H1 (cell line): ENCODE measurements around the gene CACNA1C. TPM values are rescaled to one million over a fixed set of nuclear protein-coding genes. Genes with fewer than 3 reads are reported as not detected.

Experiments used
- CTCF ChIA-PET: fragments of 300-600 bp; sonication (Branson Sonifier 250); formaldehyde crosslinking; loops from one replicate; lab custom pipeline; 2021; ENCODE audit not compliant: partially characterized antibody; lab: Charles Lee
- POLR2A ChIA-PET: fragments of 300-600 bp; sonication (Branson Sonifier 250); formaldehyde crosslinking; loops from one replicate; lab custom pipeline; 2021; ENCODE audit warnings: inconsistent platforms; ENCODE audit not compliant: partially characterized antibody; lab: Charles Lee
- DNase-seq, 2 experiments: peaks; one replicate each; pipeline versions ENCODE4 v3.0.0 to v3.0.0-alpha.2; 2010 to 2022; ENCODE audit warnings: low spot score in 2 of 2, low read depth in 1 of 2, mixed read lengths in 1 of 2
- FAIRE-seq: peaks from 2 replicates; lab custom pipeline; 2011; peaks lifted over from hg19 to GRCh38; lab: Jason Lieb, UNC
- H2AFZ ChIP-seq: 2 replicates; pipeline ENCODE4 v1.8.1; 2012; ENCODE audit warnings: low read length, inconsistent platforms
- H2AK5ac ChIP-seq: 2 replicates; pipeline ENCODE4 v1.6.1; 2013; ENCODE audit warnings: low read depth, low read length
- H2BK120ac ChIP-seq: replicated peaks from 2 replicates; pipeline ENCODE3; 2013; ENCODE audit warnings: low read depth, low read length, inconsistent platforms
- H2BK12ac ChIP-seq: 2 replicates; pipeline ENCODE4 v1.6.1; 2013; ENCODE audit warnings: low read depth, low read length
- H2BK15ac ChIP-seq: 2 replicates; pipeline ENCODE4 v1.6.1; 2013; ENCODE audit warnings: low read length
- H2BK20ac ChIP-seq: 2 replicates; pipeline ENCODE4 v1.6.1; 2013; ENCODE audit warnings: low read length
- H2BK5ac ChIP-seq: 2 replicates; pipeline ENCODE4 v1.6.1; 2013; ENCODE audit warnings: low read depth, low read length
- H3K14ac ChIP-seq: 2 replicates; pipeline ENCODE4 v1.6.1; 2013; ENCODE audit warnings: inconsistent platforms; ENCODE audit not compliant: insufficient read length
- H3K18ac ChIP-seq: 2 replicates; pipeline ENCODE4 v1.6.1; 2013; ENCODE audit warnings: low read length; ENCODE audit errors: extremely low read depth
- H3K23ac ChIP-seq: 2 replicates; pipeline ENCODE4 v1.6.1; 2013; ENCODE audit warnings: inconsistent platforms; ENCODE audit not compliant: insufficient read length
- H3K23me2 ChIP-seq: 2 replicates; pipeline ENCODE4 v1.6.1; 2013; ENCODE audit warnings: low read depth, low read length
- H3K27ac ChIP-seq: 2 replicates; pipeline ENCODE4 v1.6.1; 2011; ENCODE audit warnings: low read depth, low read length, inconsistent platforms
- H3K27me3 ChIP-seq, 4 experiments: replicated peaks in 1 of 4; 1 replicate in 1 of 4; 2 replicates in 3 of 4; pipeline versions ENCODE4 v1.6.1 to v1.8.1; 2011 to 2013; ENCODE audit warnings: low read length in 3 of 4, mild to moderate bottlenecking in 3 of 4, inconsistent platforms in 2 of 4, mixed read lengths in 2 of 4, moderate library complexity in 1 of 4; ENCODE audit not compliant: control insufficient read depth in 3 of 4, insufficient read depth in 3 of 4; ENCODE audit errors: extremely low read depth in 1 of 4
- H3K36me3 ChIP-seq, 4 experiments: 2 replicates each; pipeline versions ENCODE4 v1.6.1 to v1.8.1; 2011 to 2013; ENCODE audit warnings: mild to moderate bottlenecking in 4 of 4, low read length in 3 of 4, moderate library complexity in 2 of 4, control low read depth in 1 of 4, inconsistent platforms in 1 of 4; ENCODE audit not compliant: insufficient read depth in 4 of 4, control insufficient read depth in 2 of 4
- H3K4ac ChIP-seq: replicated peaks from 2 replicates; pipeline ENCODE3; 2013; ENCODE audit warnings: low read length, low read depth, mixed read lengths, inconsistent platforms; ENCODE audit not compliant: insufficient read length
- H3K4me1 ChIP-seq, 4 experiments: replicated peaks in 1 of 4; 1 replicate in 1 of 4; 2 replicates in 3 of 4; pipeline versions ENCODE4 v1.6.1 to v1.8.1; 2011 to 2013; ENCODE audit warnings: low read length in 3 of 4, inconsistent platforms in 2 of 4, mixed read lengths in 1 of 4; ENCODE audit not compliant: insufficient read depth in 4 of 4, control insufficient read depth in 3 of 4
- H3K4me2 ChIP-seq, 2 experiments: 2 replicates each; pipeline versions ENCODE4 v1.6.1 to v1.8.1; 2011 to 2013; ENCODE audit warnings: low read depth in 2 of 2, low read length in 2 of 2, control low read depth in 1 of 2, inconsistent platforms in 1 of 2, mild to moderate bottlenecking in 1 of 2; ENCODE audit not compliant: insufficient read depth in 1 of 2
- H3K4me3 ChIP-seq, 4 experiments: fragments of 200-600, 300-600 bp in 1 of 4; sonication (generic), shearing (Covaris generic), sonication (Bioruptor Twin) in 1 of 4; 2 replicates each; pipeline versions ENCODE4 v1.5.1 to v1.8.1; 2011 to 2016; ENCODE audit warnings: low read length in 4 of 4, low read depth in 3 of 4, control low read depth in 2 of 4, inconsistent platforms in 2 of 4, mild to moderate bottlenecking in 2 of 4, mixed read lengths in 1 of 4, moderate library complexity in 1 of 4; ENCODE audit not compliant: insufficient read depth in 2 of 4; ENCODE audit errors: extremely low read depth in 1 of 4
- H3K56ac ChIP-seq: replicated peaks from 2 replicates; pipeline ENCODE3; 2013; ENCODE audit warnings: low read depth, mild to moderate bottlenecking, mixed read lengths, low read length, inconsistent platforms; ENCODE audit not compliant: insufficient read length
- H3K79me1 ChIP-seq: 2 replicates; pipeline ENCODE4 v1.6.1; 2013; ENCODE audit warnings: low read depth, low read length, control low read depth
- H3K79me2 ChIP-seq, 2 experiments: 2 replicates each; pipeline versions ENCODE4 v1.6.1 to v1.8.1; 2012 to 2013; ENCODE audit warnings: low read length in 2 of 2, mild to moderate bottlenecking in 2 of 2, inconsistent platforms in 1 of 2; ENCODE audit not compliant: insufficient read depth in 2 of 2, control insufficient read depth in 1 of 2
- H3K9ac ChIP-seq, 4 experiments: replicated peaks in 1 of 4; 1 replicate in 1 of 4; 2 replicates in 3 of 4; pipeline versions ENCODE4 v1.6.1 to v1.8.1; 2011 to 2013; ENCODE audit warnings: low read depth in 3 of 4, low read length in 3 of 4, control low read depth in 2 of 4, mild to moderate bottlenecking in 2 of 4, moderate library complexity in 2 of 4, inconsistent platforms in 1 of 4; ENCODE audit errors: extremely low read depth in 1 of 4
- H3K9me3 ChIP-seq, 2 experiments: 2 replicates each; pipeline versions ENCODE4 v1.6.1 to v1.8.1; 2012 to 2013; ENCODE audit warnings: mild to moderate bottlenecking in 2 of 2, moderate library complexity in 2 of 2, control low read depth in 1 of 2, inconsistent platforms in 1 of 2, low read depth in 1 of 2, low read length in 1 of 2, mixed read lengths in 1 of 2; ENCODE audit not compliant: insufficient read depth in 2 of 2
- H4K20me1 ChIP-seq, 2 experiments: replicated peaks in 1 of 2; 2 replicates each; pipeline versions ENCODE3 to v1.8.1; 2011 to 2013; ENCODE audit warnings: inconsistent platforms in 2 of 2, low read length in 2 of 2, mild to moderate bottlenecking in 1 of 2; ENCODE audit not compliant: insufficient read depth in 2 of 2, control insufficient read depth in 1 of 2
- H4K5ac ChIP-seq: 2 replicates; pipeline ENCODE4 v1.6.1; 2013; ENCODE audit warnings: low read length, low read depth, mixed read lengths, inconsistent platforms; ENCODE audit not compliant: insufficient read length
- H4K8ac ChIP-seq: 2 replicates; pipeline ENCODE4 v1.8.0; 2013; ENCODE audit warnings: mild to moderate bottlenecking, moderate library complexity, low read length, inconsistent platforms; ENCODE audit not compliant: insufficient read depth; ENCODE audit errors: extremely low read depth
- H4K91ac ChIP-seq: replicated peaks from 2 replicates; pipeline ENCODE3; 2013; ENCODE audit warnings: low read length, mixed read lengths, inconsistent platforms; ENCODE audit not compliant: insufficient read length
- CREB1 ChIP-seq: IDR thresholded peaks from 2 replicates; pipeline ENCODE4 v1.6.1; 2012; ENCODE audit warnings: inconsistent platforms
- CTCF ChIP-seq, 3 experiments: IDR thresholded peaks; 1 replicate in 2 of 3; 2 replicates in 1 of 3; pipeline versions ENCODE4 v1.5.1 to v1.6.1; 2011; ENCODE audit warnings: low read length in 3 of 3, mild to moderate bottlenecking in 3 of 3, inconsistent platforms in 2 of 3, low read depth in 1 of 3, moderate library complexity in 1 of 3; ENCODE audit not compliant: insufficient read depth in 1 of 3; ENCODE audit errors: control extremely low read depth in 1 of 3
- KDM5A ChIP-seq: fragments of 200-600 bp; IDR thresholded peaks from 2 replicates; pipeline ENCODE4 v1.7.1; 2012; ENCODE audit warnings: mild to moderate bottlenecking, low read length, inconsistent platforms, mixed read lengths
- RNF2 ChIP-seq: fragments of 200-900, 300-1000 bp; sonication (generic); IDR thresholded peaks from 2 replicates; pipeline ENCODE4 v1.7.1; 2016; ENCODE audit warnings: borderline replicate concordance, low read depth, mild to moderate bottlenecking, antibody characterized with exemption, low read length; ENCODE audit not compliant: poor library complexity, severe bottlenecking; ENCODE audit errors: missing control alignments
- TBP ChIP-seq: IDR thresholded peaks from 2 replicates; pipeline ENCODE4 v1.6.1; 2011; ENCODE audit warnings: low read depth, low read length, improper control_type of control experiment
- WGBS, 2 experiments: shearing (Covaris generic) in 1 of 2; methylation state at CpG; one replicate each; pipeline versions ENCODE4 v1.1.6 to v1.1.7; 2013 to 2015; ENCODE audit warnings: low lambda C conversion rate in 2 of 2, mixed read lengths in 2 of 2, inconsistent platforms in 1 of 2, low coverage in 1 of 2, missing lambda C conversion rate in 1 of 2; ENCODE audit not compliant: insufficient replicate concordance in 2 of 2, insufficient coverage in 1 of 2, insufficient read length in 1 of 2; ENCODE audit errors: extremely low coverage in 1 of 2, missing lambda C conversion rate in 1 of 2; 5-methylcytosine and 5-hydroxymethylcytosine counted together
- polyA plus RNA-seq, 7 experiments: library from polyadenylated mRNA; depleted of rRNA in 3 of 7; stranded (reverse) in 5 of 7; unstranded in 2 of 7; fragments of >200 nt in 5 of 7; fragments of 200-250 nt in 2 of 7; gene quantifications; 1 replicate in 5 of 7; 2 replicates in 1 of 7; 4 replicates in 1 of 7; pipeline versions ENCODE4 v1.2.1 to v1.2.3, GENCODE V29; 2011 to 2013; ENCODE audit warnings: missing spikeins in 2 of 7, mixed read lengths in 2 of 7
- total RNA-seq: library from RNA; stranded (reverse); fragmentation: NEBNext Ultra II Directional; extraction: Animal tissue kit (Norgen Biotek cat#: 25700); gene quantifications from 2 replicates; pipeline ENCODE4 v1.2.1, GENCODE V29; 2021

The CACNA1C gene
- total and polyA plus RNA-seq, 2 of the 8 experiments (the other 6 are each of a cell fraction or from before 2014, with no cell fraction given) = 1.3 TPM

GRCh38 chr12:2264651-2265232 lies 212.0 kb downstream of the CACNA1C start:
- no peak overlapping the region for H4K8ac ChIP-seq
- no peaks in the 10 kb centered on the region for H3K79me1 ChIP-seq
- POLR2A ChIA-PET = no interaction called here
- no peak overlapping the region for H3K27ac ChIP-seq
- H2BK20ac ChIP-seq = no peak overlapping the region
- no peak overlapping the region for H3K9ac ChIP-seq
- H3K4me2 ChIP-seq = no peak overlapping the region
- H3K23ac ChIP-seq = no peak overlapping the region
- no peaks in the 10 kb centered on the region for H3K9me3 ChIP-seq
- H3K4ac ChIP-seq = no peak overlapping the region
- no peak for TF ChIP-seq CTCF (IDR thresholded peaks at IDR 0.05; ENCODE audit: control extremely low read depth in 1 of 3, insufficient read depth in 1 of 3, low read depth in 1 of 3, low read length in 3 of 3)
- TF ChIP-seq CREB1 = no peak
- no peak for TF ChIP-seq TBP
- TF ChIP-seq RNF2 = no peak
- TF ChIP-seq KDM5A = no peak
- TF ChIP-seq, all 59 proteins: peak for 0
- CTCF ChIA-PET = interaction anchor here (0.9 to 2.2 kb wide), 6 partner anchors 18 to 207 kb away, joined by 3 to 7 read pairs (median 4); no protein-coding TSS in a partner anchor
- Histone ChIP-seq H2BK15ac (0 out of 2 replicates have a peak overlapping the region, but pooled peaks have one; percentile 23), H3K4me3 (no peak overlapping the region), H2BK12ac (no peak overlapping the region), H2BK5ac (no peak overlapping the region), H3K27me3 (no peaks in the 10 kb centered on the region), H3K79me2 (no peaks in the 10 kb centered on the region), H4K20me1 (no peaks in the 10 kb centered on the region), H3K4me1 (peaks cover 0 to 12% (median 3%) of the 10 kb centered on the region in 4 experiments; a peak in 6 of 7 replicates), H3K36me3 (no peaks in the 10 kb centered on the region), H3K23me2 (no peaks in the 10 kb centered on the region), H4K5ac (no peak overlapping the region), H3K18ac (no peak overlapping the region), H4K91ac (no peak overlapping the region), H3K14ac (no peak overlapping the region), H2AK5ac (no peak overlapping the region), H2BK120ac (no peak overlapping the region), H3K56ac (no peak overlapping the region), H2AFZ (no peak overlapping the region)
- 95% methylated on average over 6 of the region's 6 CpGs; no CpG with 5 or more reads in 1 of the 2 experiments for WGBS, 2 experiments
- no peak for FAIRE-seq
- no peak for DNase-seq
